Esophagus muscularis mucosa (tissue), 4 donors: Measurements from ENCODE around the gene TTC17.

Experiments
- EP300 ChIP-seq: sonication (generic); formaldehyde crosslinking; IDR thresholded peaks from one replicate; pipeline ENCODE4 v1.6.1; 2017; ENCODE audit warnings: antibody characterized with exemption
- POLR2A ChIP-seq: fragments of 450-650 bp; IDR thresholded peaks from one replicate; pipeline ENCODE4 v1.6.1; 2017; ENCODE audit warnings: antibody characterized with exemption, moderate library complexity, mild to moderate bottlenecking, low read depth
- POLR2AphosphoS5 ChIP-seq, 2 donors: sonication (generic); formaldehyde crosslinking; IDR thresholded peaks; one replicate each; pipeline ENCODE4 v1.6.1; 2017; ENCODE audit warnings: antibody characterized with exemption in 2 of 2
- TF ChIP-seq, protein P1 (sequence below), 3 experiments: fragments of 200-600 bp in 2 of 3; fragments of 450-650 bp in 1 of 3; sonication (generic) in 2 of 3; IDR thresholded peaks; one replicate each; pipeline ENCODE4 v1.5.1; 2017 to 2019; ENCODE audit warnings: antibody characterized with exemption in 3 of 3, mild to moderate bottlenecking in 2 of 3, moderate library complexity in 1 of 3

DNA sequence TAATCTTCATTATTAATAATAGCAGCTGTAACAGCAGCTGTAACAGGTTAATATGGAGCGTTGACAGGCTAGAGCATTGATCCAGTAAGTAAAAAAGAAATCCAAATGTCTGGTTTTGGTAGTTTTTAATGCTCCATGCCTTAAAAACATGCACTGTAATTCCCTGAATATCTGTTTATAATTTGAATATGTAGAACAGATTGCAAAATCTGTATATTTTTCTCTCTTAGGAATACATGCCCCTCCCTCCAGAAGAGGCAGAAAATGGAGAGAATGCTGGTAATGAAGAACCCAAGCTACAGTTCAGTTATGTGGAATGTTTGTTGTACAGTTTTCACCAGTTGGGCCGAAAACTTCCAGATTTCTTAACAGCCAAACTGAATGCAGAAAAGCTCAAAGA is 30.2 kb upstream of the TTC17 start:
- TF ChIP-seq, protein P1, sequence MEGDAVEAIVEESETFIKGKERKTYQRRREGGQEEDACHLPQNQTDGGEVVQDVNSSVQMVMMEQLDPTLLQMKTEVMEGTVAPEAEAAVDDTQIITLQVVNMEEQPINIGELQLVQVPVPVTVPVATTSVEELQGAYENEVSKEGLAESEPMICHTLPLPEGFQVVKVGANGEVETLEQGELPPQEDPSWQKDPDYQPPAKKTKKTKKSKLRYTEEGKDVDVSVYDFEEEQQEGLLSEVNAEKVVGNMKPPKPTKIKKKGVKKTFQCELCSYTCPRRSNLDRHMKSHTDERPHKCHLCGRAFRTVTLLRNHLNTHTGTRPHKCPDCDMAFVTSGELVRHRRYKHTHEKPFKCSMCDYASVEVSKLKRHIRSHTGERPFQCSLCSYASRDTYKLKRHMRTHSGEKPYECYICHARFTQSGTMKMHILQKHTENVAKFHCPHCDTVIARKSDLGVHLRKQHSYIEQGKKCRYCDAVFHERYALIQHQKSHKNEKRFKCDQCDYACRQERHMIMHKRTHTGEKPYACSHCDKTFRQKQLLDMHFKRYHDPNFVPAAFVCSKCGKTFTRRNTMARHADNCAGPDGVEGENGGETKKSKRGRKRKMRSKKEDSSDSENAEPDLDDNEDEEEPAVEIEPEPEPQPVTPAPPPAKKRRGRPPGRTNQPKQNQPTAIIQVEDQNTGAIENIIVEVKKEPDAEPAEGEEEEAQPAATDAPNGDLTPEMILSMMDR (IDR thresholded peaks at IDR 0.05): no peak
- TF ChIP-seq EP300 (no peak), POLR2AphosphoS5 (IDR thresholded peaks at IDR 0.05) (no peak), POLR2A (no peak)
